K562 (cell line): ENCODE data around the gene DLGAP1. TPM values are rescaled to one million over a fixed set of nuclear protein-coding genes. Genes with fewer than 3 reads are reported as not detected.

Experiments
- CBX8 ChIP-seq: fragments of 200-600 bp; sonication (generic); IDR thresholded peaks from 2 replicates; pipeline ENCODE4 v1.6.1; 2012; ENCODE audit warnings: borderline replicate concordance, mixed run types, low read depth, mild to moderate bottlenecking, moderate library complexity, mixed read lengths, low read length, control low read depth, inconsistent platforms; ENCODE audit not compliant: poor library complexity, severe bottlenecking; ENCODE audit errors: extremely low read depth
- CEBPG ChIP-seq, 3 experiments: fragments of 200-800 bp in 1 of 3; sonication (Bioruptor generic) in 1 of 3; sonication (generic) in 1 of 3; formaldehyde crosslinking in 1 of 3; IDR thresholded peaks in 2 of 3; conservative IDR thresholded peaks in 1 of 3; 2 replicates each; pipeline versions ENCODE4 v1.6.1 to v1.8.0; 2016 to 2022; ENCODE audit warnings: missing compliant biosample characterization in 2 of 3, missing genetic modification characterization in 2 of 3, mild to moderate bottlenecking in 1 of 3, missing genetic modification reagents in 1 of 3
- MTA2 ChIP-seq: fragments of 450-650 bp; IDR thresholded peaks from 2 replicates; pipeline ENCODE4 v1.6.1; 2016; ENCODE audit warnings: low read depth
- PYGO2 ChIP-seq: fragments of 450-650 bp; IDR thresholded peaks from 2 replicates; pipeline ENCODE4 v1.6.1; 2016; ENCODE audit warnings: mild to moderate bottlenecking, missing genetic modification characterization, moderate library complexity, missing compliant biosample characterization
- TAL1 ChIP-seq: fragments of 450-650 bp; IDR thresholded peaks from 2 replicates; pipeline ENCODE4 v1.6.1; 2016; ENCODE audit warnings: mild to moderate bottlenecking
- TCF7 ChIP-seq: sonication (generic); IDR thresholded peaks from 2 replicates; pipeline ENCODE4 v1.6.1; 2016; ENCODE audit warnings: antibody characterized with exemption, borderline replicate concordance
- XRCC5 ChIP-seq: fragments of 200-400 bp; formaldehyde crosslinking; IDR thresholded peaks from 2 replicates; pipeline ENCODE4 v1.6.1; 2017; ENCODE audit warnings: low read depth, mild to moderate bottlenecking, low read length
- ZFX ChIP-seq: sonication (generic); formaldehyde crosslinking; IDR thresholded peaks from 2 replicates; pipeline ENCODE4 v1.8.0; 2022; ENCODE audit warnings: mild to moderate bottlenecking, missing genetic modification reagents, moderate library complexity
- polyA plus RNA-seq, 8 experiments: library from polyadenylated mRNA; depleted of rRNA in 4 of 8; stranded (reverse) in 5 of 8; unstranded in 3 of 8; fragments of >200 nt; fragmentation: Nextera tagmentation in 2 of 8; fragmentation: Illumina TruSeq in 1 of 8; extraction: Ambion mirVana in 2 of 8; extraction: Trizol in 1 of 8; gene quantifications; 2 replicates each; pipeline versions ENCODE4 v1.2.1 to v1.2.3, GENCODE V29; 2011 to 2014; ENCODE audit warnings: inconsistent platforms in 1 of 8, missing spikeins in 1 of 8
- total RNA-seq, 7 experiments: library from RNA; depleted of rRNA in 6 of 7; stranded (reverse); fragments of >200 nt in 6 of 7; fragmentation: Illumina TruSeq in 2 of 7; extraction: Trizol in 2 of 7; gene quantifications; 2 replicates each; pipeline versions ENCODE4 v1.2.1 to v1.2.3, GENCODE V29; 2011 to 2021; ENCODE audit warnings: low replicate concordance in 1 of 7
- TF ChIP-seq, protein P1 (sequence below): fragments of 450-650 bp; IDR thresholded peaks from 2 replicates; pipeline ENCODE4 v1.6.1; 2016; ENCODE audit warnings: antibody characterized with exemption
- TF ChIP-seq, protein P2 (sequence below): fragments of 200-600 bp; sonication (generic); IDR thresholded peaks from one replicate; pipeline ENCODE4 v1.6.1; 2012; ENCODE audit warnings: mild to moderate bottlenecking, low read depth, low read length, inconsistent platforms

The DLGAP1 gene
- total and polyA plus RNA-seq, 9 of the 15 experiments (the other 6 are each of a cell fraction or from before 2014, with no cell fraction given): 0.04 to 0.22 (median 0.08) TPM

DNA sequence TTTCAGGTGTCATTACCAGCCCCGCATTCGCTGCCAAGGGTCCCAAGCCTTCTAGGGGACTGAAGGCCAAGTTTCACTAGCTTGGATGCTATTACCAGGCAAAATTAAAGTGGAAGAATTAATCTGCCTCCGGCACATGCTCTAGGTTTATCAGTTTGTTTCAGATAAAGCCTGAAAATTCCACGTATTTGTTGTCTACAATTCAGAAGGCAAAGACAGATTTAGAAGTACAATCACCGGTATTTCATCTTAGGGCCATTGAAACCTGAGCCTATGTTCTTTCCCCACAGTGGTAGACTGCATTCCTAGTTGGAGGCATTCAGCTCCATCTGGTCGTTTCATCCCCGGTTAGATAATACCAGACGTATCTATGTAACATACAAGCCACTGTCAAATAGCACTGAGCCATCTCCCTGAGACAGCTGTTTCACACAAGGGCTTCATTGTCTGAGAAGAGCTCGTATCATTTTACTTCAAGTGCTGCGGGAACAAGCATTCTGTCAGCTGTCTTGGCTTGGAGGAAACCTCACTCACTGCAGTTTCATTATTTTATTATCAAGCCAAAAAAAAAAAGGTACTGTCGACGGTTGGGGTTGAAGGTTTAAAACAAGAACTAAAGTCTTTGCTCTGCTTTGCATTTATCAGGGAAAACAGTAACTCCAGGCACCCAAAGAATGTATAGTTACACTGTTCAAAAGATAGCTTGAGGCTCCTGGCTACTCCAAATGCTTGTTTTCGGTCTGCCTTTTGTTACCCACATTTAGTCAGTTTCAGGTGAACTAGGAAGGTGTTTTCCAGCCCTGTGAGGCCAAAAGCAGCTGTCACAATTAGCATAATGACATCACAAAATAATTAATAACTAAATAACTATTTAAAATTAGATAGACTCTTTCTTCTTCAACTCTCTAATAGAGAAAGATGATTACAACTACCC lies 928.4 kb downstream of the DLGAP1 start (continued):
- TF ChIP-seq MTA2 (peak; percentile 78), TCF7 (no peak), ZFX (no peak), CEBPG (CRISPR knock-in tag; IDR thresholded peaks at IDR 0.05) (no peak), CEBPG (tag; conservative IDR thresholded peaks at IDR 0.05 in 1 of 2, IDR thresholded peaks at IDR 0.05 in 1 of 2) (no peak), CBX8 (no peak), XRCC5 (no peak), PYGO2 (tag) (no peak), TAL1 (peak; percentile 92)
- TF ChIP-seq, protein P1, sequence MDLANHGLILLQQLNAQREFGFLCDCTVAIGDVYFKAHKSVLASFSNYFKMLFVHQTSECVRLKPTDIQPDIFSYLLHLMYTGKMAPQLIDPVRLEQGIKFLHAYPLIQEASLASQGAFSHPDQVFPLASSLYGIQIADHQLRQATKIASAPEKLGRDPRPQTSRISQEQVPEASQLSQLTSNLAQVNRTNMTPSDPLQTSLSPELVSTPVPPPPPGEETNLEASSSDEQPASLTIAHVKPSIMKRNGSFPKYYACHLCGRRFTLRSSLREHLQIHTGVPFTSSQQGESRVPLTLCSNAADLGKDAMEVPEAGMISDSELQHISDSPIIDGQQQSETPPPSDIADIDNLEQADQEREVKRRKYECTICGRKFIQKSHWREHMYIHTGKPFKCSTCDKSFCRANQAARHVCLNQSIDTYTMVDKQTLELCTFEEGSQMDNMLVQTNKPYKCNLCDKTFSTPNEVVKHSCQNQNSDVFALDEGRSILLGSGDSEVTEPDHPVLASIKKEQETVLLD: peak; percentile 44; the same call in 1 of the 2 replicates
- TF ChIP-seq, protein P2, sequence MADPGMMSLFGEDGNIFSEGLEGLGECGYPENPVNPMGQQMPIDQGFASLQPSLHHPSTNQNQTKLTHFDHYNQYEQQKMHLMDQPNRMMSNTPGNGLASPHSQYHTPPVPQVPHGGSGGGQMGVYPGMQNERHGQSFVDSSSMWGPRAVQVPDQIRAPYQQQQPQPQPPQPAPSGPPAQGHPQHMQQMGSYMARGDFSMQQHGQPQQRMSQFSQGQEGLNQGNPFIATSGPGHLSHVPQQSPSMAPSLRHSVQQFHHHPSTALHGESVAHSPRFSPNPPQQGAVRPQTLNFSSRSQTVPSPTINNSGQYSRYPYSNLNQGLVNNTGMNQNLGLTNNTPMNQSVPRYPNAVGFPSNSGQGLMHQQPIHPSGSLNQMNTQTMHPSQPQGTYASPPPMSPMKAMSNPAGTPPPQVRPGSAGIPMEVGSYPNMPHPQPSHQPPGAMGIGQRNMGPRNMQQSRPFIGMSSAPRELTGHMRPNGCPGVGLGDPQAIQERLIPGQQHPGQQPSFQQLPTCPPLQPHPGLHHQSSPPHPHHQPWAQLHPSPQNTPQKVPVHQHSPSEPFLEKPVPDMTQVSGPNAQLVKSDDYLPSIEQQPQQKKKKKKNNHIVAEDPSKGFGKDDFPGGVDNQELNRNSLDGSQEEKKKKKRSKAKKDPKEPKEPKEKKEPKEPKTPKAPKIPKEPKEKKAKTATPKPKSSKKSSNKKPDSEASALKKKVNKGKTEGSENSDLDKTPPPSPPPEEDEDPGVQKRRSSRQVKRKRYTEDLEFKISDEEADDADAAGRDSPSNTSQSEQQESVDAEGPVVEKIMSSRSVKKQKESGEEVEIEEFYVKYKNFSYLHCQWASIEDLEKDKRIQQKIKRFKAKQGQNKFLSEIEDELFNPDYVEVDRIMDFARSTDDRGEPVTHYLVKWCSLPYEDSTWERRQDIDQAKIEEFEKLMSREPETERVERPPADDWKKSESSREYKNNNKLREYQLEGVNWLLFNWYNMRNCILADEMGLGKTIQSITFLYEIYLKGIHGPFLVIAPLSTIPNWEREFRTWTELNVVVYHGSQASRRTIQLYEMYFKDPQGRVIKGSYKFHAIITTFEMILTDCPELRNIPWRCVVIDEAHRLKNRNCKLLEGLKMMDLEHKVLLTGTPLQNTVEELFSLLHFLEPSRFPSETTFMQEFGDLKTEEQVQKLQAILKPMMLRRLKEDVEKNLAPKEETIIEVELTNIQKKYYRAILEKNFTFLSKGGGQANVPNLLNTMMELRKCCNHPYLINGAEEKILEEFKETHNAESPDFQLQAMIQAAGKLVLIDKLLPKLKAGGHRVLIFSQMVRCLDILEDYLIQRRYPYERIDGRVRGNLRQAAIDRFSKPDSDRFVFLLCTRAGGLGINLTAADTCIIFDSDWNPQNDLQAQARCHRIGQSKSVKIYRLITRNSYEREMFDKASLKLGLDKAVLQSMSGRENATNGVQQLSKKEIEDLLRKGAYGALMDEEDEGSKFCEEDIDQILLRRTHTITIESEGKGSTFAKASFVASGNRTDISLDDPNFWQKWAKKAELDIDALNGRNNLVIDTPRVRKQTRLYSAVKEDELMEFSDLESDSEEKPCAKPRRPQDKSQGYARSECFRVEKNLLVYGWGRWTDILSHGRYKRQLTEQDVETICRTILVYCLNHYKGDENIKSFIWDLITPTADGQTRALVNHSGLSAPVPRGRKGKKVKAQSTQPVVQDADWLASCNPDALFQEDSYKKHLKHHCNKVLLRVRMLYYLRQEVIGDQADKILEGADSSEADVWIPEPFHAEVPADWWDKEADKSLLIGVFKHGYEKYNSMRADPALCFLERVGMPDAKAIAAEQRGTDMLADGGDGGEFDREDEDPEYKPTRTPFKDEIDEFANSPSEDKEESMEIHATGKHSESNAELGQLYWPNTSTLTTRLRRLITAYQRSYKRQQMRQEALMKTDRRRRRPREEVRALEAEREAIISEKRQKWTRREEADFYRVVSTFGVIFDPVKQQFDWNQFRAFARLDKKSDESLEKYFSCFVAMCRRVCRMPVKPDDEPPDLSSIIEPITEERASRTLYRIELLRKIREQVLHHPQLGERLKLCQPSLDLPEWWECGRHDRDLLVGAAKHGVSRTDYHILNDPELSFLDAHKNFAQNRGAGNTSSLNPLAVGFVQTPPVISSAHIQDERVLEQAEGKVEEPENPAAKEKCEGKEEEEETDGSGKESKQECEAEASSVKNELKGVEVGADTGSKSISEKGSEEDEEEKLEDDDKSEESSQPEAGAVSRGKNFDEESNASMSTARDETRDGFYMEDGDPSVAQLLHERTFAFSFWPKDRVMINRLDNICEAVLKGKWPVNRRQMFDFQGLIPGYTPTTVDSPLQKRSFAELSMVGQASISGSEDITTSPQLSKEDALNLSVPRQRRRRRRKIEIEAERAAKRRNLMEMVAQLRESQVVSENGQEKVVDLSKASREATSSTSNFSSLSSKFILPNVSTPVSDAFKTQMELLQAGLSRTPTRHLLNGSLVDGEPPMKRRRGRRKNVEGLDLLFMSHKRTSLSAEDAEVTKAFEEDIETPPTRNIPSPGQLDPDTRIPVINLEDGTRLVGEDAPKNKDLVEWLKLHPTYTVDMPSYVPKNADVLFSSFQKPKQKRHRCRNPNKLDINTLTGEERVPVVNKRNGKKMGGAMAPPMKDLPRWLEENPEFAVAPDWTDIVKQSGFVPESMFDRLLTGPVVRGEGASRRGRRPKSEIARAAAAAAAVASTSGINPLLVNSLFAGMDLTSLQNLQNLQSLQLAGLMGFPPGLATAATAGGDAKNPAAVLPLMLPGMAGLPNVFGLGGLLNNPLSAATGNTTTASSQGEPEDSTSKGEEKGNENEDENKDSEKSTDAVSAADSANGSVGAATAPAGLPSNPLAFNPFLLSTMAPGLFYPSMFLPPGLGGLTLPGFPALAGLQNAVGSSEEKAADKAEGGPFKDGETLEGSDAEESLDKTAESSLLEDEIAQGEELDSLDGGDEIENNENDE: no peak
